Left hindlimb (tissue), 1 donor: ENCODE measurements around the gene FOSL1.

Source experiments
- DNase-seq: peaks from one replicate; pipeline ENCODE4 v3.0.0-alpha.2; 2018

FOSL1 gene

GRCh38 chr11:65863889-65864705 lies 36.1 kb downstream of the FOSL1 start:
- peak; percentile 37 for DNase-seq

DNA sequence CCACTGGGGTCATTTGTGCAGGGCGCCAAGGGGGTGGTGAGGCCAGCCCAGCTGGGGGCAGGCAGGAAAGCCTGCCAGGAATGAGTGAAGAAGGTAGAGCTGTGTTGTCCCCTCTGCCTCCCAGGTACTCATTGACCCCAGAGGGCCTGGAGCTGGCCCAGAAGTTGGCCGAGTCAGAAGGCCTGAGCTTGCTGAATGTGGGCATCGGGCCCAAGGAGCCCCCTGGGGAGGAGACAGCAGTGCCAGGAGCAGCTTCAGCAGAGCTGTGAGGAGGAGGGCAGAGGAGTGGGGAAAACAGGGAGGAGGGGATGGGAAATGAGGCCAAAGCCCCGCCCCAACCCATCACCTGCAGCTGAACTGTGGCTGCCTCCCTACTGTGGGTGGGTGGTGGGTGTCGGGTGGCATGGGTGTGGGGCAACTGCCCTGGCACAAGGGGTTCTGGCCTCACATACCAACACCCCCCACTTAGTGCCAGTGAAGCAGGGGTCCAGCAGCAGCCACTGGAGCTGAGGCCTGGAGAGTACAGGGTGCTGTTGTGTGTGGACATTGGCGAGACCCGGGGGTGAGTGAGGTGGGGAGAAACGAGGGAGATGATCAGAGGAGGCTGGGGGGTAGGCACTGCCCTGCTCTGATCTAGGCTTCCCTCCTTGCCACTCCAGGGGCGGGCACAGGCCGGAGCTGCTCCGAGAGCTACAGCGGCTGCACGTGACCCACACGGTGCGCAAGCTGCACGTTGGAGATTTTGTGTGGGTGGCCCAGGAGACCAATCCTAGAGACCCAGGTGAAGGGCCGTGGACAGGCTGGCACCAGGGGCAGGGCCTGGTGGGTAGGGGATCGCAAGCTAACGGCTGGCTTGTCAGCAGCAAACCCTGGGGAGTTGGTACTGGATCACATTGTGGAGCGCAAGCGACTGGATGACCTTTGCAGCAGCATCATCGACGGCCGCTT lies 37.0 kb downstream of the FOSL1 start:
- peak; percentile 39 for DNase-seq

- DNase-seq: peak; percentile 25
Observed at GRCh38 chr11:65862191-65862735, 37.9 kb downstream of the FOSL1 start.

DNA sequence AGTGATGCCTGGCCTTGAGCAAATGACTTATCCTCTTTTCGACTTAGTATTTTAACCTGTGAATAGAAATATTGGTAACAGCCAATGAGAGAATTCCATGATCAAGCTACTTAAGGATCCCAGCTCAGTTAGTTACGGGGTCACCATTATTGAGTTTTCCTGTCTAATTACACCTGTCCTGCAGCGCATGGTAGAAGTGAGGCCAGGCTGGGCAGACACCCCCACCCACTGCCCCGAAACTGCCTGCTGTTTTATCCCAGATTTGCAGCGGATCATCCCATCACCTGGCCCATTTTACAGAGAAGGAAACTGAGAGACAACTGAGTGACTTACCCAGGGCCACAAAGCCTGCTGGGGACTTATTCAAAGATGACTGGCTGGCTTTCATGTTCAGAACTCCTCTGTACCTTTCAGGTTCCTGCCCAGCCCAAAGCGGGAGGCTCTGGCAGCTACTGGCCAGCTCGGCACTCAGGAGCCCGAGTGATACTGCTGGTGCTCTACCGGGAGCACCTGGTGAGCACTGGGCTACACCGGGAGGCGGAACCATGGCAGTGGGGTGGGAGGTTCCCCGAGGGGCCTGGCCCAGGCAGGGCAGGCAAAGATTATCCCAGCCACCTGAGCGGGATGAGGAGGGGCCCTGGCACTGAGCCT lies 38.5 kb downstream of the FOSL1 start:
- peak; percentile 35 for DNase-seq

DNA sequence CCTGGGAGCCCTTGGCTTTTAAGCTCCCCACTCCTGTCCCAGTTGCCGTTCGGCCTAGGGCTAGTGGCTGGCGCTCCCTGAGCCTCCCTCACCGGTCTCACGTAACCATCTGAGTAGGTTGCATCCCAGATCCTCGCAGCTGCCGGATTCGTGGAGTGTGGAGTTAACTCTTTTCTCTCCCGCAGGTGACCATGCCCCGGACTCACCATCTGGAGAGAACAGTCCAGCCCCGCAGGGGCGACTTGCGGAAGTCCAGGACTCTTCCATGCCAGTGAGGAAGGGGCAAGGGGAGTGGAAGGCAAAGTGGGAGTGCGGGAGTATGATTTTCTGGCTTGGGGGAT lies 39.1 kb downstream of the FOSL1 start:
- peak; percentile 29 for DNase-seq

- peak; percentile 98 for DNase-seq
Observed at GRCh38 chr11:65860278-65861164, 39.7 kb downstream of the FOSL1 start, which contains the start of gene MUS81. Gene MUS81 (plus strand): TSS chr11:65860433. CDS start chr11:65860754, 321 bp downstream.

DNA sequence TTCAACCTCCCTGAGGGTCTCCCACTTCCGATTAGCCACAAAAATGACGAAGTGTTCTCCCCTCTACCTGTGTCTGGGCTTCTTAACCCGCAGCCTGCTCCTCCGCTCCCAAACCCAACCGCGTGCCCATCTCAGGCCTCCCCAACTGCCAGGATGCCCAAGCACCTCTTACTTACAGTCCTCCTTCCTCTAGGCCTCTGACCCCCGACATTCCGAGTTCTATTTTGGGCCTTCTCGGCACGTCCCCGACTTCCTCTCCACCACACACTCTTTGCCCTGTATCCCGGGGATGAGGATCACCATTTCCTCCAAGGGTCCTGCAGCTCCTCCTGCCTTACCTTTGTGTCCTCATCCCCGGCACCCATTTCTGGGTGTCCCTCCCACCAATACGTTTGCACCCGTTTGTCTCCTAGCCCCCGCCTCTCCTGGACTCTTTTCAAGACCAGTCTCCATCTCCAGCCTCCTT lies 40.3 kb downstream of the FOSL1 start:
- no peak for DNase-seq

GRCh38 chr11:65859095-65859811 lies 40.9 kb downstream of the FOSL1 start:
- DNase-seq: peak; percentile 99

- no peak for DNase-seq
Observed at GRCh38 chr11:65858681-65859087, 41.5 kb downstream of the FOSL1 start.

DNA sequence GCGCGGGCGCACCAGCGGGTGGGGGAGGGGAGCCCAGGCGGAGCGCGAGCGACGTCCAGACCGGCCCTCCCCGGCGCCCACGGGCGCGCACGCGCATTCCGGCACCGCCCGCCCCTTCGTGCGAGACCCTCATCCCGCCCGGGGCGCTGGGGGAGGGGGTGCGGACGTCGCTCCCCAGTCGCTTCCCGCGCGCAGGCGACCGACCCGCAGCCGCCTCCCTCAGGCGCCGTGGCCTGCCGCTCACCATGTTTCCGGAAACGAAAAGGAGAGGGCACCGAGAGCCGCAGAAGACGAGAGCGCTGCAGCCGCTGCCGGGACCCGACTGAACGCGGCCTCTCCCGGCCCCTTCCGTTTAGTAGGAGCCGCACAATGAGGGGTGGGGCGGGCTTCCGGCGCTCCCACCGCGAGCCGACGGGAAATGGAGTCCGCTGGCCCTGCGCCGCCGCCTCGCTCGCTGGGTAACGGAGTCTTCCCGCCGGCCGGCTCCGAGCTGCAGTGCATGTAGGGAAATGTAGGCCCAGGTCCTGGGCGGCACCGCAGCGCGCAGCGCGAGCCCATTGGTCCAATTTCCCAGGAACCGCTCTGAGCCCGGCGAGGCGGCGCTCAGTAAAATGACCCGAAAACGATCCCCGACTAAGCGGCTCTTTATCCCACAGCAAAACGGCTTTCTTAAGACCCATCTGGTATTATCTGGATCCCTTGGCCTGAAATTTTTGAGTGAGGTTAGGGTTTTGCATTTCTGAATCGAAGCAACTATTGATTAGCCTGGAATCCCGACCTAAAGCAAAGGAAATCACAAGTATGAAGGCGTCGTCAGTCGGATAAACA lies 42.1 kb downstream of the FOSL1 start, which contains the start of gene CFL1:
TSS of gene CFL1 (minus strand) at position 328 of the 828 bp plus-strand sequence. CDS start at position 247, 81 bp downstream.
- DNase-seq: peak; percentile 99

- peak; percentile 70 for DNase-seq
Observed at GRCh38 chr11:65857500-65857852, 42.7 kb downstream of the FOSL1 start.

GRCh38 chr11:65856689-65857499 lies 43.3 kb downstream of the FOSL1 start:
- peak; percentile 83 for DNase-seq

- DNase-seq: no peak
Observed at GRCh38 chr11:65855927-65856363, 44.2 kb downstream of the FOSL1 start.

DNA sequence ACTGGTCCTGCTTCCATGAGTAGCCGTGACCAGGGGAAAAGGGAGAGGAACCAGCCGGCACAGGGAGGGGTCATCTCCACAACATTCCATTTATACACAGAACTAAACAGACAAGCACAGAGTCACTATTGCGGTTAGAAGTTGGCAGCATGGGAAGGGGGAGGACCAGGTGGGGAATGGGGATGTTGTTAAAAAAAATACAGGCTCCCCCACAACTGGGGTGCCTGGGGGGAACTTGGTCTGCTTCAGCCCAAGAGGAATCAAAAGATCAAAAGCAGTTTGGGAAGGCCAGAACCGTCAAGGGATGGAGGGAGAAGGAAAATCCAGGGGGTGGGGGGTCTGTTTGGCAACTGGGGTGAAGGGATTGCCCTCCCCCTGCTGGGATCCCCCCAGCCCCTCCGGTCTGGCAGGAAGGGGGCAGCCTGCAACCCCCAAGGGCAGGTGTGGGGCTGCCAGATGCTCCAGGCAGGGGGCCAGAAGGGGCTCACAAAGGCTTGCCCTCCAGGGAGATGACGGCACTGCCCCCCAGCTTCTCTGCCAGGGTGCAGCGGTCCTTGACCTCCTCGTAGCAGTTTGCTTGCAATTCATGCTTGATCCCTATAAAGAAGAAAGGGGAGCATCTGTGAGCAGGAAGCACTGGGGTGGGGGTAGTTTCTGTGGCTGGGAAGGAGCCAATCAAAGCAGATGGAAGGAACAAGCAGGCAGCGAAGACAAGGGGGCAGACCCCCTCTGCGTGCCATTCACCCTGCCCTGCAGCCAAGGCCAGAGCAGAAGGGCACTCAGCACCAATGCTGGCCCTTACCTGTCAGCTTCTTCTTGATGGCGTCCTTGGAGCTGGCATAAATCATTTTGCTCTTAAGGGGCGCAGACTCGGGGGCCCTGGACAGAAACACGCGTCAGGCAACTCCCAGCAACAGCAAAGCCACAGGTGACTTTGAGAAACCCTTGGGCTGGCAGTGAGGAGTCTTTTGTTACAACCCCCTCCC lies 45.0 kb downstream of the FOSL1 start:
- DNase-seq: no peak

GRCh38 chr11:65854161-65854592 lies 46.0 kb downstream of the FOSL1 start:
- no peak for DNase-seq

- DNase-seq: no peak
Observed at GRCh38 chr11:65853246-65853979, 46.8 kb downstream of the FOSL1 start.
